IPS DF 4.7 (cell line): ENCODE measurements around the gene VAC14.
"Not testable (repeated sequence)": the region's sequence is repeated elsewhere in the genome, so short reads cannot be mapped to it uniquely, and the experiment has no call there.

Experiments used
- DNase-seq: peaks from one replicate; pipeline ENCODE4 v3.0.0-alpha.2; 2013; ENCODE audit warnings: low spot score; ENCODE audit errors: extremely low read depth

The VAC14 gene

DNA sequence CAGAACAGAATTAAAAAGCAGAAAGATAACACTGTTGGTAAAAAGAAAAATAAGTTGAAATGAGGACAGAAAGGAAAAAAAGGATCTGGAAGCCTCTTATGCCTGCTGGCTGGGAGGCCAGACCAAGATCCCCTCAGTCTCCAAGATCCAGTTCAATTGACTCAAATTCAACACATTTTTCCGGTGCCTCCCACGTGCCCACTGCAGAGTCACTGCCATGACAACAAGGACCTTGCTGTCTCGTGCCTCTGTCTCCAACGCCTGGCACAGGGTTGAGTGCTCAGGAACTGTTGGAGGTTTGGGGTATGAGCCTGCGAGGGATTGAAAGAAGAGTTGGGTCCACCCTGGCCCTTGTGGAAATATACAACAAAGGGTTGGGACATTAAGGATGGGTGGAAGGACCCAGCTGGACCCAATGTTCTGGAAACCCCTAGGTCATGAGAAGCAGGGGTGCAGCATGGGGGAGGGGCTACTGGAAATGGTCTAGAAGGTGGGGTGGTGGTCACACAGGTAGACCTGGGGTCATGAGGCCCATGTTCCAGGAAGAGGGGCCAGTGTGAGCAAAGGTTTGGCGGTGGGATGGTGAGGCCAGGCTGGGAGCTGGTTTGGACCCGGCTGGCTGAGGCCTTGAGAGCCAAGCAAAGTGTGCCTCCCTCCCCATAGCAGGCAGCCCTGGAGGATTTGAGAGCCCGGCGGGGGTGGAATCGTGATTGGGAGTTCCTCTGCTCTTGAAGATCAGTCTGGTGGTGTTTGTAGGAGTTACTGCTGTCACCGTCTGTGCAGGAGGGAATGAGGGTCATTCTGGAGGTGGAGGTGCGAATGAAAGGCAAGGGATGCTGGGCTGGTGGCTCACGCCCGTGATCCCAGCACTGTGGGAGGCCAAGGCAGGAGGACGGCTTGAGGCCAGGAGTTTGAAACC, 153.3 kb downstream of the VAC14 start:
- no peak for DNase-seq

DNA sequence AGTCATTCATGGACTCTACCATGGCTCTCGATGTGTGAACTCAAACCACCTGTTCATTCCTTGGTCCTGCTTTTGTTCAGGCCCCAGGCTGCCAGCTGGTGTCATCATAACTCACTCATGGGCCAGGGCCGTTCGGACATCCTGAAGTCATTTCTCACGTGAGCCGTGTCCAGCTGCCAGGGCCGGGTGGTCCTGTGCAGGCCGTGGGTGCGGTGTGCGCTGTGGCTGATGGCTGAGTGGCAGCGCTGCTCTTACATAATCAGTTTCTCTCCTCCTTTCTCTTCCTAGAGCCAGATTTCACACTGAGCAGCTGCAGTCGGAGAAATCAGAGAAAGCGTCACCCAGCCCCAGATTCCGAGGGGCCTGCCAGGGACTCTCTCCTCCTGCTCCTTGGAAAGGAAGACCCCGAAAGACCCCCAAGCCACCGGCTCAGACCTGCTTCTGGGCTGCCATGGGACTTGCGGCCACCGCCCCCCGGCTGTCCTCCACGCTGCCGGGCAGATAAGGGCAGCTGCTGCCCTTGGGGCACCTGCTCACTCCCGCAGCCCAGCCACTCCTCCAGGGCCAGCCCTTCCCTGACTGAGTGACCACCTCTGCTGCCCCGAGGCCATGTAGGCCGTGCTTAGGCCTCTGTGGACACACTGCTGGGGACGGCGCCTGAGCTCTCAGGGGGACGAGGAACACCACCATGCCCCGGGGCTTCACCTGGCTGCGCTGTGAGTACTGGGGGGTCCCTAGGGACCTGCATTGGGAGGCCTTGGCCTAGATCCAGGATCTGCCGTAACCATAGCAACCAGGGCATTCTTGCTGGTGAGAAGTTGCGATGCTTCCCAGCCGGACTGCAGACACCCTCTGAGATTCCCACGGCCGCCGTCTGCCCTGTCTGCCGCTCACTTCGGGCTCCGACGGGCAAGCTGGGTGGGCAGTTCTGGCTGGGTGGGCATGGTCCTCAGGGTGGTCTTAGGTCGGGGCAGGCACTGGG, 154.4 kb downstream of the VAC14 start, which contains the start of gene IL34:
IL34 (plus strand) TSS at position 300 of the 982 bp plus-strand sequence; CDS start at position 689, 389 bp downstream.
- no peak for DNase-seq

DNA sequence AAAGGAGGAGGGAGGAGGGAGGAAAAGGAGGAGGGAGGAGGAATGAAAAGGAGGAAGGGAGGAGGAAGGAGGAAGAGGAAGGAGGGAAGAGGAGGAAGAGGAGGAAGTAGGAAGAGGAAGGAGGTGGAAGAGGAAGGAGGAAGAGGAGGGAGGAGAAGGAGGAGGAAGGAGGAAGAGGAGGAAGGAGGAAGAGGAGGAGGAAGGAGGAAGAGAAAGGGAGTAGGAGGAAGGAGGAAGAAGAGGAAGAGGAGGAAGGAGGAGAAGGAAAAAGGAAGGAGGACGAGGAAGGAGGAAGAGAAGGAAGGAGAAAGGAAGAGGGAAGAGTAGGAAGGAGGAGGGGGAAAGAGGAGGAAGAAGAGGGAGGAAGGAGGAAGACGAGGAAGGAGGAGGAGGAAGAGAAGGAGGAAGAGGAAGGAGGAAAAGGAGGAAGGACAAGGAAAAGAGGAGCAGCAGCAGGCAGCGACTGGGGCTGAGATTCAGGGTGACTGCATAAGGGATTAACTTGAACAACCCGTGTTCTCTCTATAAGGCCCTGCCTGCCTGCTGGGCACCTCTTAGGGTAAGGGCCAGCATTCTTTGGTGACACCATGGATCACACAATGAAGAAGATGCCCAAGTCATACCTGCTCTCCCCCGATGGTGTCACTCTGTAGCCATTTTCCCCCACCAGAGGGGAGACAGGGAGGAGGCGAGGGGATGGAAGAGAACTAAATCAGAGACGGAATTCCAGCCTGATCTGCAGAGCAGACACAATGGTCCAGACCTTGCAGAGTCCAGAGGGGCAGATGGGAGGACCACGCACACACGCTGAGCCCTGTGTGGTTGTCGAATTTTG, 156.0 kb downstream of the VAC14 start:
- DNase-seq = no peak

DNA sequence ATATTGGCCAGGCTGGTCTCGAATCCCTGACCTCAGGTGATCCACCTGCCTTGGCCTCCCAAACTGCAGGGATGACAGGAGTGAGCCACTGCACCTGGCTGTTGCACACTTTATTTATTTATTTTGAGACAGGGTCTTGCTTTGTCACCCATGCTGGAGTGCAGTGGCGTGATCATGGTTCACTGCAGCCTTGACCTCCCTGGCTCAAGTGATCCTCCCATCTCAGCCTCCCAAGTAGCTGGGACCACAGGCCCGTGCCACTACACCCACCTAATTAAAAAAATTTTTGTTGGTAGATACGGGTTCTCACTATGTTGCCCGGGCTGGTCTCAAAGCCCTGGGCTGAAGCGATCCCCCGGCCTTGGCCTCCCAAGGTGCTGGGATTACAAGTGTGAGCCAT, 157.7 kb downstream of the VAC14 start:
- not testable (repeated sequence) for DNase-seq

DNA sequence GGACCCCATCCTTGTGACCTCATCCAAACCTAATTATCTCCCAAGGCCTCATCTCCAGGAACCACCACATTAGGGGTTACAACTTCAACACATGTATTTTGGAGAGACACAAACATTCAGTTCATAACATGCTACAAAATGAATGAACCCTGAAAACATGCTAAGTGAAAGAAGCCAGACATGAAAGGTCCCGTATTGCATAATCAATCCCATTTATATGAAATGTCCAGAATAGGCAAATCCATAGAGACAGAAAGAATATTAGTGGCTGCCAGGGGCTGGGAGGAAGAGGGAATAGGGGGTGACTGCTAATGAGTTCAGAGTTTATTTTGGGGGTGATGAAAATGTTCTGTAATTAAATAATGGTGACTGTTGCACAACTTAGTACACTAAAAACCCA, 158.3 kb downstream of the VAC14 start:
- DNase-seq = no peak

DNA sequence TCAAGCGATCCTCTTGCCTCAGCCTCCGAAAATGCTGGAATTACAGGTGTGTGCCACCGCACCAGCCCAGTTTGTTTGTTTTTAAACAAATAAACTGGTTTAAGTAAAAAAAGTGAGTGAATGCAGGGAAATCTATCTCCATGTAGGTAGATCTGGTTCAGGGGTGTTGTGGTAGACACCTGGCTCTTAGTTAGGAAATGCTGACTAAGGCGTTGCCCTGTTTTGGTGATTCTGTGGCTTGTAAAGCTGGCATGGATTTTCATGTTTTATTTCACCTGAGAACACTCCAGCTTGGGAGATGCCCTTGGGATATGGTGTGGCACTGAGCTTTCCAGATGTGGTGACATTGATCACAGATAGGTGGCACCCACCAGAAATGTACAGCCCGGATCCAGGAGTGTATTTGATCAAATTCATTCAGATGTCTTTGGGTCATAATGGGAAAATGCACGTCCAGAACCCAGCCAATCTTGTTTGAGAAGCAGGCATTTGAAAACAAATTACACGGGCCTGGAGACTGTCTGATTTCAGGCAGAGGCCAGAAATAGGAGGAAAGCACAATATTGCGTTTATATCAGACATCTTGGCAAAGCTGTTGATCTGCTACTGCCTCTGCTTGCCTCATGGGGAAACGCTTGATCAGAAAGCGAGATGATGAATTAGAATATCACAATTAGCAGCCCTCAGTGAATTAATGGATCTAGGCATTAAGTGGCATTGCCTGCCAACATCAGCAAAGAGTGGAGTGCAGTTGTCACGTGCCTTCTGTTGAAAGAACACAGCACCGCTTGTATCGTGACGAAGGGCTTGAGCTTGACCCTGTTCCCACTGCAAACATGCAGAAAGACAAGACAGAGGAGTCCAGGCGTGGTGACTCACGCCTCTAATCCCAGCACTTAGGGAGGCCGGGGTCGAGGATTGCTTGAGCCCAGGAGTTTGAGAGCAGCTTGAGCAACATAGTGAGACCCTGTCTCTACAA, 161.9 kb downstream of the VAC14 start:
- no peak for DNase-seq
